Measurements from ENCODE around the gene MRPL38.

MRPL38 gene

DNA sequence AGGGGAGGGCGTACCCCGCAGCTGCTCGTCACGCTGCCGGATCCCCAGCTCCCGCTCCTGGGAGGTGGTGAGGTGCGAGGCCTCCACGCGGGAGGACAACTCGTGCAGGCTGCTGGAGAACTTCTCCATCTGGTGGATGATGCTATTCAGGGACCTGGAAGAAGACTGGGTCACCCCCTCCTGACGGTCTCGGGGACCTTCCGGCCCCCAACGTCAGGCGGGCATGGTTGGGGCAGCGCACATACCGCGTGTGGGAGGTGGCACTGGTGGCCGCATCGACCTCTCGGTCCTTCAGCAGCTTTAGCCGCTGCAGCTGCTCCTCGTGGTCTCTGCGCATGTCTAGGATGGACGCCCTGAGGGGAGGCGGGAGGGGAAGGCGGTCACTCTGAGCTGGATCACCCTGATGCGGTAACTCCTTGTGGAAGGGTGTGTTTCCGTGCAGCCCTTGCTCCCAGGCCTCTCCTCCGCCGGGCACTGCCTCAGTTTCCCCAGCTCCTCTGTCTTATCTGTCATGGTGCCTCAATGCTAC lies 13.3 kb upstream of the MRPL38 start:
- DNase-seq, result no peak

GRCh38 chr17:75917141-75917916 lies 12.6 kb upstream of the MRPL38 start:
- no peak for DNase-seq

DNA sequence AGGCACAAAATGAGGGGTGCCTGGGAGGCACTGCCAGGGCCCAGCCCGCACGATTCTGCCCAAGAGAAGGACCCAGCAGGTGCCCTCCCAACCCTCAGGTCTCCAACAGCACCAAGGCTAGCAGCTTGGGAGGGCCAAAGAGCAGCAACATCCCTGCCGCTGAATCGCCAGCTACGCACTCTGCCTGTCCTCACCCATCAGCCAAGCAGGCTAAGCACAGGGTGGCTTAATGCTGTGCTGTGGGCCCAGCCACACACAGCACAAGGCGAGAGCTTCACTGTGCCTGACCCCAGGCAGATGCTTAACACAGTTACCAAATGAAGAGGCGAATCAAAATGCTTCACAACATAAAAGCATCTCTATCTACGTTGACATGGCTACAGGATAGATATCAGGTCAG lies 10.6 kb upstream of the MRPL38 start:
- DNase-seq, result no peak

GRCh38 chr17:75914643-75915267 lies 10.1 kb upstream of the MRPL38 start:
- no peak for DNase-seq

DNA sequence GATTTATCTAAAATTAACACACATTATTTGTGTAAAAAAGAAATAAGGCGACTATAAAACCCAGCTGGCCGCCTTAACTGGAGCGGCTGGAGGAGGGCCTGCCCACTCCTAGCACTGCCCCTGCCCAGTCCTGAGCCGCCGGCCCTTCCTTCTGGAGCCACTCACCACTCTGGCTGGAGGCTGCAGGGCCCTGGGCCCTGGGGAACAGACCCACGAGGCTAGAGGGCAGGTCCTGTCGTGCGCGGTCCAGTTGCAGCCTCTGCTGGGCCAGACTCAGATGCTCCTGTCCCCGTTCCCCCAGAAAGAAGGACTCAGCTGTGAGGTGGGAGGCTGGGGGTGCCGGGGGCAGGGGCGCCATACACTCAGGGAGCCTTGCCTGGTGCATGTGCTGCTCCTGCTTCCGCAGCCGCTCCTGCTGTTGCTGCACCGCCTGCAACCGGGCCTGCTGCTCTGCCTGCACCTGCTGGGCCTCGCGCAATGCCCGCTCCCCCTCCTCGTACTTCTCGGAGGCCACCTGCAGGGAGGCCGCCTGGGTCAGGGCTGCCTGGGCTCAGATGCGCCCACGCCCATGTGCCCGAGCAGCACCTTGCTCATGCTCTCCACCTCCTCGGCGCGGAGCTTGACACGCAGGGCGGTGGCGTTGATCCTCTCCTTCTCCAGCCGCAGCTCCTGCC lies 9.0 kb upstream of the MRPL38 start:
- no peak for DNase-seq

DNA sequence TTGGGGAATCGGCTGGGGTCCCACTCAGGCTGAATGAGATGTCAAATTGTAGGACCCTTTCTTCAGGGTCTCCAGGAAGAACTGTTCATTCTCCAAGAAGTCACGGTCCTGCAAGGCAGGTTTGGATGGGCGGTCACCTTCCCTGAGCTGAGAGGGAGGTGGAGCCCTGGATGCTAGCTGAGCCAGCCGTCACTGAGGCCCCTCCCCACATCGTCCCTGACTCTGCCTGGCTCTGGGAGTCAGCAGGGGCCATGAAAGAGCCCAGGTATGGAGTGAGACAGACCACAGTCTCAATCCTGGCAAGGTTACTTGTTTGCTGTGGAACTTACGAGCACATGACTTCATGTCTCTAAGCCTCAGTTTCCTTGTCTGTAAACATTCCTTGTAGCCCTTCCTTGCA lies 6.0 kb upstream of the MRPL38 start:
- DNase-seq, result no peak

GRCh38 chr17:75909812-75910274 lies 5.2 kb upstream of the MRPL38 start:
- no peak for DNase-seq

- DNase-seq, result no peak
Observed at GRCh38 chr17:75909051-75909811, 4.5 kb upstream of the MRPL38 start.

- peak; percentile 57 for DNase-seq
Observed at GRCh38 chr17:75908201-75908600, 3.5 kb upstream of the MRPL38 start.

DNA sequence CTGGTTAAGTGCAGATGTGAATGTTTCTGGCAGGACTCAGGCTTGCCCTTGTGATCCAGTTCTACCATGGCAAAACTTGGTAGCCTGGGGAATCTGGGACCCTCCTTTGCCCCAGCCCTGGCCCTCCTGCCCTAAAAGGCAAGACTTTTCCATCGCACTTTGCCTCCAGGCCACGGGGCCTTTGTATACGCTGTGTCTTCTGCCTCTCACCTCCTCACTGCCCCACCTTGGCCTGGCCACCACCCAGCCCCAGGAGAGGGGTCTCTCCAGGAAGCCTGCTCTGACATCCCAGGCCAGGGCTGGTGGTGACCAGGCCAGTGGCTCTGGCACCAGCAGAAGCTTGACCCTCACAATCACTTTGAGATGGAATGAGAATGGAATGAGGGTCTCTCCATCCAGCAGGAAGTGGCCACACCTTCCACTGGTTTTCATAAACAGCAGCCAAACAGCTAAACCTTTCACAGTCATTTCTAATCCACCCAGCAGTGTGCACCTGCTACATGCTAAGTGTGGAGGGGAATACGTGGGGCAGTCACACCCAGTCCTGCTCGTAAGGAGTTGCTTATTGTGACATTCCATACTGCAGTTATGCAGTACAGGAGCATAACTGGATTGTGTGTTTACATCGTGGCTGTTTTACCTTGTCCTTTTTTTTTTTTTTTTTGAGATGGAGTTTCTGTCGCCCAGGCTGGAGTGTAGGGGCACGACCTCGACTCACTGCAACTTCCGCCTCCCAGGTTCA lies 1.6 kb upstream of the MRPL38 start:
- no peak for DNase-seq

- DNase-seq, result no peak
Observed at GRCh38 chr17:75902406-75902805, 2.3 kb downstream of the MRPL38 start.

GRCh38 chr17:75901727-75902126 lies 3.0 kb downstream of the MRPL38 start:
- DNase-seq, result no peak

DNA sequence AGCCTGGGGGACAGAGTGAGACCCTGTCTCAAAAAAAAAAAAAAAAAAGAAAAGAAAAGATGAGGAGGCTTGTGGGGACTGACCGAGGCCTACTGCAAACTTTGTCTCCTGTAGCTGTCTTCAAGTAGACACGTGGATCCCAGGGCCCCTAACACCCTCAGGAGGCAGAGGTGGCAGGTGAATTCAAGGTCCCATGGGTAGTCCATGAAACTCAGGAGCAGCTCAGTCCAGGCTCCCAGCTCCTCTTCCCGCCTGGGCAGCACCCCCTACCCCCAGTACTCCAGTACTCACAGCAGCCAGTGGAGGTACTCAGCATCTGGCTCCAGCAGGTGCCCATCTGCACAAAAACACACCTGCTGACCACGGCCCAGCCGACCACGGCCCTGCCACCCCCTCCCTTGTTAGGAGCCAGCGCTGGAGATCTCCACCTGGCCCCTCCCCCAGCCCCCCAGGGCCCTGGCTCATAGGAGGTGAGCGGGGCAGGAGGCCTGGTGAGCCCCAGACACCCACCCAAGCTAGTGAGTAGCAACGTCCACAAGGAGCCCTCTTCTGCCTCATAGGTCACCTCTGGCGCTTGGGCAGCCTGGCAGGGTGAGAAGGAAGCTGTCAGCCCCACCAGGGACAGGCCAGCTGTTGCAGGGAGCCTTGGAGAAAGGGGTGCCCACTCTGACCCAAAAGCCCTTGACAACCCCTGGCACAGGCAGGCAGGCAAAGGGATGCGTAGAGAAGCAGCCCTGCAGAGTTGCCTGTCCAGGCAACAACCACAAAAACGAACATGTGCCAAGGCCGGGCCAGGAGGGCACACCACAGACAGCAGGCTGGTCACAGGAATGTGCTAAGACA lies 3.8 kb downstream of the MRPL38 start:
- no peak for DNase-seq

GRCh38 chr17:75899767-75900468 lies 4.8 kb downstream of the MRPL38 start:
- no peak for DNase-seq

GRCh38 chr17:75899353-75899752 lies 5.3 kb downstream of the MRPL38 start:
- no peak for DNase-seq

DNA sequence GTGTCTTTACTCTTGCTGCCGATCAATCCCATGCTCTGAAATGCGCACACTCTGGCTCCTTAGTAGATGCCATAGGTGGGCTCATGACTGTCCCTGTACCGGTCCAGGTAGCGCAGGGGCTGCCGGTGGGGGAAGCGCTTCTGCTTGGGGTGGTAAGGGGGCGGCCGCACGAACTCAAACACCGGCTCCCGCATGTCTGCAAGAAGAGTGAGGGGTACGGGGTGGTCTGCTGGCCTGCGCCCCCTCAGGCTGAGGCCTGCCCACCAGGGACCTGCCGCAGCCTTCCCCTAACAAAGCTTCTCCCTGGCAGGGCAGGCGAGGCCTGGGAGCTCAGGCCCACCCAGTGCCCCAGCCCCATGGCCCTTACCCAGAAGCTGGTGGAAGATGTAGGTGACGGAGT lies 5.9 kb downstream of the MRPL38 start:
- no peak for DNase-seq

- DNase-seq, result no peak
Observed at GRCh38 chr17:75898065-75898464, 6.6 kb downstream of the MRPL38 start.

- DNase-seq, result no peak
Observed at GRCh38 chr17:75897160-75898019, 7.3 kb downstream of the MRPL38 start.
